Suppressor macrophage treated with lipopolysaccharide for 1 hour (primary cell): Measurements from ENCODE around the gene STX5.
"Not testable (repeated sequence)": the region's sequence is repeated elsewhere in the genome, so short reads cannot be mapped to it uniquely, and the experiment has no call there.

Experiments used
- DNase-seq, 3 donors: peaks; one replicate each; pipeline ENCODE4 v3.0.0-alpha.2; 2020 to 2022

STX5 gene

GRCh38 chr11:62831520-62832335 is at the start of gene STX5:
TSS of gene STX5 (minus strand) at chr11:62832051. CDS start at chr11:62831243, 808 bp downstream.
- peak; percentile 99 to 100 (median 100) for DNase-seq

DNA sequence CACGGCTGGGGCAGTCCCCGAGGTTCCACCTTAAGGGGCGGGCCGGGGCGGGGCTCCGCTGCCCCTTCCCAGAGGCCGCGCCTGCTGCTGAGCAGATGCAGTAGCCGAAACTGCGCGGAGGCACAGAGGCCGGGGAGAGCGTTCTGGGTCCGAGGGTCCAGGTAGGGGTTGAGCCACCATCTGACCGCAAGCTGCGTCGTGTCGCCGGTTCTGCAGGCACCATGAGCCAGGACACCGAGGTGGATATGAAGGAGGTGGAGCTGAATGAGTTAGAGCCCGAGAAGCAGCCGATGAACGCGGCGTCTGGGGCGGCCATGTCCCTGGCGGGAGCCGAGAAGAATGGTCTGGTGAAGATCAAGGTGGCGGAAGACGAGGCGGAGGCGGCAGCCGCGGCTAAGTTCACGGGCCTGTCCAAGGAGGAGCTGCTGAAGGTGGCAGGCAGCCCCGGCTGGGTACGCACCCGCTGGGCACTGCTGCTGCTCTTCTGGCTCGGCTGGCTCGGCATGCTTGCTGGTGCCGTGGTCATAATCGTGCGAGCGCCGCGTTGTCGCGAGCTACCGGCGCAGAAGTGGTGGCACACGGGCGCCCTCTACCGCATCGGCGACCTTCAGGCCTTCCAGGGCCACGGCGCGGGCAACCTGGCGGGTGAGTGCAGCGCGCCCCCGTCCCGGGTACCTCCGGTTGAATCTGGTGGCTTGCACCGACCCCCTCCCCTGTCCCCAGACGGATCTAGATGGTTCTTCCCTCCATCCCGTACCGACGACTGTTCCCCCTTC is 49.1 kb upstream of the STX5 start, which contains the start of gene SLC3A2:
Gene SLC3A2 (plus strand): TSS at position 94 of the 776 bp plus-strand sequence. CDS start 128 bp downstream, at position 222.
- DNase-seq = peak; percentile 79 to 94 (median 89)

- peak; percentile 79 to 86 (median 81) for DNase-seq
These were observed 48.5 kb upstream of the STX5 start for GRCh38 chr11:62880231-62880802.

DNA sequence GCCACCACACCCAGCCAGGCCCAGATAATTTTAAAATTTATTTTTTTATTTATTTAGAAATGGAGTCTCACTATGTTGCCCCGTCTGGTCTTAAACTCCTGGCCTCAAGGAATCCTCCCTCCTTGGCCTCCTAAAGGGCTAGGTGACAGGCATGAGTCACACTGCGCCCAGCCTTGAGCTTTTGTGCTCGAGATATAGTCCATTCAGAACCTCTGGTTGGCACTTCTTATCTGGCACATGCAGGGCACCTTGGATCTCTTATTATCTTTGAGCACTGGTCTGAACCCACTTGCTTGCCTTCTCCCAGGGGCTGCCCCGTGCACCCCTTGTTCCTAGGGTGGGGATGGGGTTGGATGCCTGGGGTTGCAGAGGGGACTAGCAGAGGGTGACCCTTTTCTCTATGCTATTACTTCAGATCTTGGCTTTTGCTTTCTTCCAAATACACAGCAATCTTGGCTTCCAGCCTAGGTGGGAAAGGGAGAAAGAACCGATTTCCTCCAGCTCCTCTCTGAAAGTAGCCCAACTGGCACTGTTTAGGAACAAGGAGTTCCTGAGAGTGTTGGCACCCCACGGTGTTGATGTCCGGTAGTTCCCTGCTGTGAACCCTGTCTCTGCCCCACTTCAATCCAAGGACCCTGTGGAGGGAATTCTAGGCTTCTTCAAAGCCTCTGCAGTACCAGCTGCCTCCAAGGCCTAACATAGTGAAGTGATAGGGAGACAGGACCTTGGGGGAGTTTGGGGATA is 47.6 kb upstream of the STX5 start:
- no peak for DNase-seq

- no peak for DNase-seq
These were observed 44.9 kb upstream of the STX5 start for GRCh38 chr11:62876712-62877111.

- DNase-seq = no peak
These were observed 44.0 kb upstream of the STX5 start for GRCh38 chr11:62875698-62876478.

DNA sequence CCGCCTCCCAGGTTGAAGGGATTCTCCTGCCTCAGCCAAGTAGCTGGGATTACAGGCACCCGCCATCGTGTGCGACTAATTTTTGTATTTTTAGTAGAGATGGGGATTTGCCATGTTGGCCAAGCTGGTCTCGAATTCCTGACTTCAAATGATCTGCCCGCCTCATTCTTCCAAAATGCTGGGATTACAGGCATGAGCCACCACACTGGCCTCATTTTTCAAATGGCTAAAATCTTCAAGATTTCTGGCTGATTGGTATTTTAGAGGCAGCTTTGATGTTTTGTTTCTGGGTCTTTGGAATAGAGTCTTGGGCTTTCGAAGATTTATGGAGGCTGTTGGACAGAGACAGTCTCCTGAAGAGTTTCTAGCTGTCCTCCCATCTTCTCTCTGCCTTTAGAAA is 43.0 kb upstream of the STX5 start:
- DNase-seq = no peak

- no peak for DNase-seq
These were observed 33.8 kb upstream of the STX5 start for GRCh38 chr11:62865635-62866034.

DNA sequence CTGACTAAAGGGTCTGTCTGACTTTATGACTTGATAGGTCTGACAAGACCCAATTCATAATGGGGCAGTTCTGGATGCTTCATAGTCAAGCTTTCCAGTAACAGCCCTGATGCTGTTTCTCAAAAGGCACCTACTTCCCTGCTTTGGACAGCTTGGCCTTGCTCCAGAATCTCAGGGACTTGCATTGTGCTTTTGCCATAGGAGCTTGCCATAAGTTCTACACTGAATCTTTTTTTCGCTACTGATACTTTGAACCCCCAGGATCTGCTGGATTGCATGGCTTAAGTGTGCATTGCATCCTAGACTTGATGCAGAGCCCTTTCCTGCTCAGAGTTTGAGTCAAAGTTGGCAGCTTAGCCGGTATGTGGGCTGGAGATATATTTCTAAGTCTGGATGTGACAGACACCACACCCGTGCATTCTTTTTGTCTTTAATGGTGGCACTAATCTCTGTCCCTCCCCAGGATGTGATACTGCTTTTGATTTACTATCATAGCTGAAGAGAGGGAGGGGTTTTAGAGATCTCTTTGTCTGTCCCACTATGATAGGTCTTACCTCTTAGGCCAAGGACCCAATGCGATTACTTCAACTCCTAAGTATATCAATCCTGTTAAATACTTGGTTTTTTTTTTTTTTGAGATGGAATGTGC is 32.0 kb upstream of the STX5 start:
- DNase-seq = no peak

DNA sequence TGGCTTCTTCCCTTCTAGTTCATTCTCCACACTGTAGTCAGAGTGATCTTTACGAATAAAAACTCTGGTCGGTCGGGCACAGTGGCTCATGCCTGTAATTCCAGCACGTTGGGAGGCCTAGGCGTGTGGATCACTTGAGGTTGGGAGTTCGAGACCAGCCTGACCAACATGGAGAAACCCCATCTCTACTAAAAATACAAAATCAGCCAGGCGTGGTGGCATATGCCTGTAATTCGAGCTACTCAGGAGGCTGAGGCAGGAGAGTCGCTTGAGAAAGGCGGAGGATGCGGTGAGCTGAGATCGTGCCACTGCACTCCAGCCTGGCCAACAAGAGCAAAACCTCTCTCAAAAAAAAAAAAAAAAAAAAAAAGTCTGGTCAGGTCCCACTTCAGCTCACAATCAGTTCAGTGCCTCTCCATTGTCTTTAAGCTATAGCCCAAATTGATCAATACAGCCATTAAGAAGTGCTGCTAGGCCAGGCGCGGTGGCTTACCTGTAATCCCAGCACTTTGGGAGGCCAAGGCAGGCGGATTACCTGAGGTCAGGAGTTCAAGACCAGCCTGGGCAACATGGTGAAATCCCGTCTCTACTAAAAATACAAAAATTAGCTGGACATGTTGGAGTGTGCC is 29.8 kb upstream of the STX5 start:
- not testable (repeated sequence) for DNase-seq

- DNase-seq = no peak
These were observed 29.1 kb upstream of the STX5 start for GRCh38 chr11:62860835-62861563.

GRCh38 chr11:62859281-62859703 is 27.4 kb upstream of the STX5 start:
- not testable (repeated sequence) for DNase-seq

DNA sequence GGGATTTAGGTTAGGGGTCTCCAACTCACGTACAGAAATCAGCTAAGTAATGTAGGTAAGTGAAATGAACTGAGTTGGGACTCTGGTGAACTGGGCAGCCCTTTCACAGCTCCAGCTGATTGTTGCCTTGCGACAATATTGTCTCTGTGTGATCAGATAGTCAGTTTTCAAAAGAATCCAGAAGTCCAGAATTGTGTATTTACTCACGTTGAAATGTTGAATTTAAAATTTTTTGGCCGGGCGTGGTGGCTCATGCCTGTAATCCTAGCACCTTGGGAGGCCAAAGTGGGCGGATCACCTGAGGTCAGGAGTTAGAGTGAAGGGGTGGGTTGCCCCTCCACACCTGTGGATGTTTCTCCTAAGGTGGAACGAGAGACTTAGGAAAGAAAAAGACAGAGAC is 26.4 kb upstream of the STX5 start:
- DNase-seq = no peak

DNA sequence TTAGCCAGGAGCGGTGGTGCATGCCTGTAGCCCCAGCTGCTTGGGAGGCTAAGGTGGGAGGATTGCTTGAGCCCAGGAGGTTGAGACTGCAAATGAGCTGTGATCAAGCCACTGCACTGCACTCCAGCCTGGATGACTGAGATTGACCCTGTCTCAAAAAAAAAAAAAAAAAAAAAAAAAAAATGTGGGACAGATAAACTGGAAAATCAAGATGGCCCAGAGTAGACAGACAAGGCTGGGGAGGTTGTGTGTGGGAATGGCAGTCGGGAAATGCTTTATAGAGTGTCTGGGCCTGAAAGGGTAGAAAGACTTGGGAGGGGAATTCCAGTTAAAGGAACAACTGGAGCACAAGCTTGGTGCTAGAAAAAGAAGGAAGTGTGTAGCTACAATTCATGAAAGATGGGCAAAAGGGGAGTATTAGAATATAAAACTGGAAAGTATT is 25.7 kb upstream of the STX5 start:
- DNase-seq = peak; percentile 60 to 73 (median 64)

DNA sequence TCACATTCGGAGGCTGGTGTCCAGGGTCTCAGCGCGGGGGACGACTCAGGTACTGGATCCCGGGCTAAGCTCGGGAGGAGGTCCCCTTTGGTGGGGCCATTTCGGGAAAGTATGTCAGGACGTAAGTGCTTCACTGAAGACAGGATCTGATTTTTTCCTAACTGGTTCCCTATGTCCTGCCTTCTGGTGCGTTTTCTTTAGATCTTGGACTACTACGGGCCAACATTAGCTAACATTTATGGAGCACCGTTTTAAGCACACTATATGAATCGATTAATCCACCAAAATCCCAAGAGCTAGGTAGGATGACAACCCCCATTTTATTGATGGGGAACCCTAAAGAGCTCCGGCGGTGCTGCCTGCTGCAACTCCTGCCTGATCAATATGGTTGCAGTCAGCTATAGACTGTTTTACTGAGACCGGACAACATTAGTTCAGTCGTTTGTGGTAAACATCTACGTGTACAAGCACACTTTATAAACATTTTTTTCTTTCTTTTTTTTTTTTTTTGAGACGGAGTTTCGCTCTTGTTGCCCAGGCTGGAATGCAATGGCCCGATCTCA is 24.6 kb upstream of the STX5 start:
- no peak for DNase-seq

- peak; percentile 98 for DNase-seq
These were observed 23.9 kb upstream of the STX5 start for GRCh38 chr11:62855571-62856332.

- DNase-seq = no peak
These were observed 23.1 kb upstream of the STX5 start for GRCh38 chr11:62854825-62855570.
